Measurements from ENCODE around the gene IPMK. TPM values are rescaled to one million over a fixed set of nuclear protein-coding genes. Genes with fewer than 3 reads are reported as not detected.
"Not testable (repeated sequence)": the region's sequence is repeated elsewhere in the genome, so short reads cannot be mapped to it uniquely, and the experiment has no call there.

The IPMK gene
- total and polyA plus RNA-seq, 9 of the 15 experiments (the other 6 are each of a cell fraction or from before 2014, with no cell fraction given) = 0.98 to 4.4 (median 2.7) TPM

DNA sequence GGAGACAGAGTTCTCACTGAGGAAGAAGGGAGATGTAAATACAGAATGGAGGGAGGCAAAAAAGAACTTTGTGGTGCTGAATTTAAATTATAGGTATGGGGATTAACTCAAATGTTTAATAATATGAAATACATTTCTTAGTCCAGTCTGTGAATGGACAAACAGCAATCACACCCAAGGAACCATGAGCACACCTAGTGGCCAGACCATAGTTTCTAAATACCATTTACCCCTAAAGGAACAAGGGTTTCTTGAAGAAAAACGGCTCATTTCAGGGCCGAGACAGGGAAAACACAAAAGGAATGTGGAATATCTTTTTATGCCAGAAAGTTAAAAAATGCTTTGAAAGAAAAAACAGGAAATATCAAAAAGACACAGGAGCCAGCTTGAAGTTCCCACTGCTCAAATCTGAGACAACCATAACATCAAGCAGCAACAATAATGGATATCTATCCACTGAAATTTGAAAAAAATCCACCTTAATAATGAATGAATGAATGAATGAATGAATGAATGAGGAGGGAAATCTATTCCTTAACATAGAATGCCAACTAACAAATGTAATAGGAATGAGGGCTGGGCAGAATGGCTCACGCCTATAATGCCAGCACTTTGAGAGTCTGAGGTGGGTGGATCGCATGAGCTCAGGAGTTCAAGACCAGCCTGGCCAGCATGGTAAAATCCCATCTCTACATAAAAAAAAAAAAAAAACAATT lies 8.6 kb downstream of the IPMK start:
- CTCF ChIA-PET (ENCODE audit: low intra/inter-chr PET ratio) = no interaction called here
- peaks cover 35% of the 10 kb centered on the region for H3K79me2 ChIP-seq (ENCODE audit: control insufficient read depth, insufficient read depth, low read length)

DNA sequence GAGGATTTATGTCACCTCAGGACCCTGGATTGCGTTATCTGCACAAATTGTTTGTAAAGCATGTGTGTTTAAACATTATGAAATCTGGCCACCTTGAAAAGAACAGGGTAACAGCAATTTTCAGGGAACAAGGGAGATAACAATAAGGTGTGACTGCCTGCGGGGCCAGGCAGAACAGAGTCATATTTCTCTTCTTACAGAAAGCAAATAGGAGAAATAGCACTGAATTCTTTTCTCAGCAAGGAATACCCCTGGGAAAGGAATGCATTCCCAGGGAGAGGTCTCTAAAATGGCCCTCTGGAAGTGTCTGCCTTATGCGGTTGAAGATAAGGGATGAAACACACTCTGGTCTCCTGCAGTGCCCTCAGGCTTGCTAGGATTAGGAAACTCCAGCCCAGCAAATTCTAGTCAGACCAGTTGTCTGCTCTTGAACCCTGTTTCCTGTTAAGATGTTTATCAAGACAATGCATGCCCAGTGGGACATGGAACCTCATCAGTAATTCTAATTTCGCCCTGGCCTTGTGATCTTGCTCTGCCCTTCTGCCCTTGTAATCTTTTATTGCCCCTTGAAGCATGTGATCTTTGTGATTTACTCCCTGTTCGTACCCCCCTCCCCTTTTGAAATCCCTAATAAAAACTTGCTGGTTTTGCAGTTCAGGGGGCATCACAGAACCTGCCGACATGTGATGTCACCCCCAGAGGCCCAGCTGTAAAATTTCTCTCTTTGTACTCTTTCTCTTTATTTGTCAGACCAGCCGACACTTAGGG lies 11.5 kb downstream of the IPMK start:
- H3K36me3 ChIP-seq (ENCODE audit: control insufficient read depth, insufficient read depth, low read length); H3K9me3 ChIP-seq (replicated peaks; ENCODE audit: control insufficient read depth, insufficient read depth, low read depth, low read length); H3K4me1 ChIP-seq (replicated peaks in 1 of 2; ENCODE audit: control insufficient read depth in 2 of 2, insufficient read depth in 2 of 2, low read length in 2 of 2); FAIRE-seq; H3K27ac ChIP-seq (ENCODE audit: extremely low read depth, low read depth, low read length); H2AFZ ChIP-seq (ENCODE audit: low read depth, low read length); H3K4me2 ChIP-seq (ENCODE audit: insufficient read depth, low read length); H3K9ac ChIP-seq (ENCODE audit: insufficient read depth in 1 of 2, low read depth in 2 of 2, low read length in 2 of 2); H3K27me3 ChIP-seq (ENCODE audit: control insufficient read depth in 2 of 2, insufficient read depth in 2 of 2, low read length in 2 of 2); intact Hi-C loops (cut with micrococcal nuclease); H4K20me1 ChIP-seq (replicated peaks; ENCODE audit: control insufficient read depth, insufficient read depth, low read length); DNase-seq (ENCODE audit: extremely low read depth in 1 of 4, low spot score in 3 of 4); ATAC-seq; POLR2A ChIA-PET; CTCF ChIA-PET (ENCODE audit: low intra/inter-chr PET ratio); H3K9me1 ChIP-seq (ENCODE audit: control insufficient read depth, insufficient read depth, low read length); H3K4me3 ChIP-seq; BruUV-seq (replicated peaks); in situ Hi-C loops (cut with MboI): not testable (repeated sequence)
- H3K79me2 ChIP-seq (ENCODE audit: control insufficient read depth, insufficient read depth, low read length) = peaks cover 19% of the 10 kb centered on the region
- WGBS (ENCODE audit: insufficient coverage, low coverage, missing lambda C conversion rate) = 56% methylated on average over 7 of the region's 7 CpGs

More for the DNA sequence above, 8.6 kb downstream of the IPMK start:
- no TSS peak for BruUV-seq (replicated peaks)
- no peaks in the 10 kb centered on the region for H3K9me3 ChIP-seq (replicated peaks; ENCODE audit: control insufficient read depth, insufficient read depth, low read depth, low read length)
- DNase-seq (ENCODE audit: extremely low read depth in 1 of 4, low spot score in 3 of 4) (peak in 2 of 4 experiments; percentile 34), ATAC-seq (peak; percentile 75), FAIRE-seq (no peak)
- H4K20me1 ChIP-seq (replicated peaks; ENCODE audit: control insufficient read depth, insufficient read depth, low read length) = no peaks in the 10 kb centered on the region
- no peak overlapping the region for H3K27ac ChIP-seq (ENCODE audit: extremely low read depth, low read depth, low read length)
- intact Hi-C loops (cut with micrococcal nuclease) (no loop called here), in situ Hi-C loops (cut with MboI) (no loop called here)
- 68% methylated on average over 4 of the region's 4 CpGs for WGBS (ENCODE audit: insufficient coverage, low coverage, missing lambda C conversion rate)
- TF ChIP-seq ZNF586 (CRISPR knock-in tag; conservative IDR thresholded peaks at IDR 0.05) (no peak), NFYB (IDR thresholded peaks at IDR 0.05; ENCODE audit: extremely low read depth, insufficient read length) (no peak), ZNF24 (IDR thresholded peaks at IDR 0.05) (peak; percentile 91)
- TF ChIP-seq, protein P1, sequence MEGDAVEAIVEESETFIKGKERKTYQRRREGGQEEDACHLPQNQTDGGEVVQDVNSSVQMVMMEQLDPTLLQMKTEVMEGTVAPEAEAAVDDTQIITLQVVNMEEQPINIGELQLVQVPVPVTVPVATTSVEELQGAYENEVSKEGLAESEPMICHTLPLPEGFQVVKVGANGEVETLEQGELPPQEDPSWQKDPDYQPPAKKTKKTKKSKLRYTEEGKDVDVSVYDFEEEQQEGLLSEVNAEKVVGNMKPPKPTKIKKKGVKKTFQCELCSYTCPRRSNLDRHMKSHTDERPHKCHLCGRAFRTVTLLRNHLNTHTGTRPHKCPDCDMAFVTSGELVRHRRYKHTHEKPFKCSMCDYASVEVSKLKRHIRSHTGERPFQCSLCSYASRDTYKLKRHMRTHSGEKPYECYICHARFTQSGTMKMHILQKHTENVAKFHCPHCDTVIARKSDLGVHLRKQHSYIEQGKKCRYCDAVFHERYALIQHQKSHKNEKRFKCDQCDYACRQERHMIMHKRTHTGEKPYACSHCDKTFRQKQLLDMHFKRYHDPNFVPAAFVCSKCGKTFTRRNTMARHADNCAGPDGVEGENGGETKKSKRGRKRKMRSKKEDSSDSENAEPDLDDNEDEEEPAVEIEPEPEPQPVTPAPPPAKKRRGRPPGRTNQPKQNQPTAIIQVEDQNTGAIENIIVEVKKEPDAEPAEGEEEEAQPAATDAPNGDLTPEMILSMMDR (IDR thresholded peaks at IDR 0.05 in 2 of 3, conservative IDR thresholded peaks at IDR 0.05 in 1 of 3; ENCODE audit: insufficient read depth in 2 of 3, low read depth in 1 of 3, low read length in 3 of 3) = peak; percentile 14 to 34 (median 33); a peak in 4 of 6 replicates
- POLR2A ChIA-PET = no interaction called here
- no peak overlapping the region for H3K4me2 ChIP-seq (ENCODE audit: insufficient read depth, low read length)
- H3K27me3 ChIP-seq (ENCODE audit: control insufficient read depth in 2 of 2, insufficient read depth in 2 of 2, low read length in 2 of 2) = no peaks in the 10 kb centered on the region
- no peaks in the 10 kb centered on the region for H3K36me3 ChIP-seq (ENCODE audit: control insufficient read depth, insufficient read depth, low read length)
- H3K9ac ChIP-seq (ENCODE audit: insufficient read depth in 1 of 2, low read depth in 2 of 2, low read length in 2 of 2) = no peak overlapping the region
- H3K4me3 ChIP-seq = no peak overlapping the region
- no peaks in the 10 kb centered on the region for H3K9me1 ChIP-seq (ENCODE audit: control insufficient read depth, insufficient read depth, low read length)
- peaks cover 0 to 5% of the 10 kb centered on the region in 2 experiments; a peak in 1 of 5 replicates for H3K4me1 ChIP-seq (replicated peaks in 1 of 2; ENCODE audit: control insufficient read depth in 2 of 2, insufficient read depth in 2 of 2, low read length in 2 of 2)
- no peak overlapping the region for H2AFZ ChIP-seq (ENCODE audit: low read depth, low read length)
